Mucosa of stomach (tissue), 1 donor: ENCODE measurements around the gene GJD3.
A peak's percentile ranks its signal among the peaks of the same experiment; 100 is the strongest.

Experiments used
- H3K27me3 ChIP-seq: one replicate; pipeline ENCODE4 v1.7.0; 2013; ENCODE audit warnings: mild to moderate bottlenecking, low read length; ENCODE audit not compliant: control insufficient read depth, insufficient read depth
- H3K36me3 ChIP-seq: one replicate; pipeline ENCODE4 v1.7.0; 2013; ENCODE audit warnings: low read length; ENCODE audit not compliant: control insufficient read depth, insufficient read depth
- H3K4me1 ChIP-seq: one replicate; pipeline ENCODE4 v1.7.0; 2013; ENCODE audit warnings: mild to moderate bottlenecking, low read length; ENCODE audit not compliant: control insufficient read depth, insufficient read depth
- H3K4me3 ChIP-seq: one replicate; pipeline ENCODE4 v1.7.0; 2013; ENCODE audit warnings: low read length
- H3K9ac ChIP-seq: one replicate; pipeline ENCODE4 v1.7.0; 2013; ENCODE audit warnings: mild to moderate bottlenecking, low read length, moderate library complexity
- H3K9me3 ChIP-seq: one replicate; pipeline ENCODE4 v1.7.0; 2013; ENCODE audit warnings: mild to moderate bottlenecking, low read length, moderate library complexity; ENCODE audit not compliant: control insufficient read depth
- donor health status: Pancreatic carcinoma.

The GJD3 gene

GRCh38 chr17:40340327-40340726, 24.2 kb downstream of the GJD3 start:
- H3K9me3 ChIP-seq = no peaks in the 10 kb centered on the region
- H3K4me3 ChIP-seq = peak overlapping the region; percentile 5
- no peaks in the 10 kb centered on the region for H3K36me3 ChIP-seq
- peaks cover 46% of the 10 kb centered on the region for H3K4me1 ChIP-seq
- H3K27me3 ChIP-seq = no peaks in the 10 kb centered on the region
- no peak overlapping the region for H3K9ac ChIP-seq

- Histone ChIP-seq H3K9me3 (no peaks in the 10 kb centered on the region), H3K4me3 (no peak overlapping the region), H3K27me3 (no peaks in the 10 kb centered on the region), H3K4me1 (peaks cover 46% of the 10 kb centered on the region), H3K9ac (no peak overlapping the region), H3K36me3 (no peaks in the 10 kb centered on the region)
These were observed 25.4 kb downstream of the GJD3 start for GRCh38 chr17:40338941-40339649.

- no peak overlapping the region for H3K9ac ChIP-seq
- H3K36me3 ChIP-seq = no peaks in the 10 kb centered on the region
- peaks cover 46% of the 10 kb centered on the region for H3K4me1 ChIP-seq
- H3K4me3 ChIP-seq = no peak overlapping the region
- no peaks in the 10 kb centered on the region for H3K27me3 ChIP-seq
- H3K9me3 ChIP-seq = no peaks in the 10 kb centered on the region
These were observed 26.5 kb downstream of the GJD3 start for GRCh38 chr17:40338058-40338457.

- H3K9ac ChIP-seq = no peak overlapping the region
- H3K4me3 ChIP-seq = no peak overlapping the region
- peaks cover 47% of the 10 kb centered on the region for H3K4me1 ChIP-seq
- H3K27me3 ChIP-seq = no peaks in the 10 kb centered on the region
- H3K36me3 ChIP-seq = no peaks in the 10 kb centered on the region
- H3K9me3 ChIP-seq = no peaks in the 10 kb centered on the region
These were observed 27.2 kb downstream of the GJD3 start for GRCh38 chr17:40337351-40337750.

GRCh38 chr17:40335620-40336019, 28.9 kb downstream of the GJD3 start:
- Histone ChIP-seq H3K9me3 (no peaks in the 10 kb centered on the region), H3K27me3 (no peaks in the 10 kb centered on the region), H3K4me1 (peaks cover 58% of the 10 kb centered on the region), H3K36me3 (no peaks in the 10 kb centered on the region), H3K4me3 (no peak overlapping the region), H3K9ac (no peak overlapping the region)

- no peak overlapping the region for H3K4me3 ChIP-seq
- H3K36me3 ChIP-seq = no peaks in the 10 kb centered on the region
- no peaks in the 10 kb centered on the region for H3K9me3 ChIP-seq
- H3K9ac ChIP-seq = peak overlapping the region; percentile 0
- H3K27me3 ChIP-seq = no peaks in the 10 kb centered on the region
- peaks cover 57% of the 10 kb centered on the region for H3K4me1 ChIP-seq
These were observed 30.6 kb downstream of the GJD3 start for GRCh38 chr17:40333781-40334448.

GRCh38 chr17:40331743-40332641, 32.5 kb downstream of the GJD3 start:
- no peak overlapping the region for H3K4me3 ChIP-seq

GRCh38 chr17:40330850-40331470, 33.6 kb downstream of the GJD3 start:
- Histone ChIP-seq H3K4me3 (no peak overlapping the region), H3K4me1 (peaks cover 79% of the 10 kb centered on the region), H3K9ac (peak overlapping the region; percentile 19), H3K36me3 (no peaks in the 10 kb centered on the region), H3K9me3 (no peaks in the 10 kb centered on the region), H3K27me3 (no peaks in the 10 kb centered on the region)

More at GRCh38 chr17:40331743-40332641, 32.5 kb downstream of the GJD3 start:
- peaks cover 70% of the 10 kb centered on the region for H3K4me1 ChIP-seq
- H3K9ac ChIP-seq = peak overlapping the region; percentile 54
- H3K9me3 ChIP-seq = no peaks in the 10 kb centered on the region
- H3K27me3 ChIP-seq = no peaks in the 10 kb centered on the region
- H3K36me3 ChIP-seq = no peaks in the 10 kb centered on the region

- no peaks in the 10 kb centered on the region for H3K27me3 ChIP-seq
- H3K4me1 ChIP-seq = peaks cover 78% of the 10 kb centered on the region
- no peaks in the 10 kb centered on the region for H3K36me3 ChIP-seq
- no peaks in the 10 kb centered on the region for H3K9me3 ChIP-seq
- no peak overlapping the region for H3K4me3 ChIP-seq
- peak overlapping the region; percentile 19 for H3K9ac ChIP-seq
These were observed 34.4 kb downstream of the GJD3 start for GRCh38 chr17:40329839-40330794.

GRCh38 chr17:40328386-40328766, 36.2 kb downstream of the GJD3 start:
- Histone ChIP-seq H3K36me3 (no peaks in the 10 kb centered on the region), H3K9ac (no peak overlapping the region), H3K4me1 (peaks cover 76% of the 10 kb centered on the region), H3K9me3 (no peaks in the 10 kb centered on the region), H3K27me3 (no peaks in the 10 kb centered on the region), H3K4me3 (no peak overlapping the region)
